Panc1 (cell line): Measurements from ENCODE around the gene USH2A. TPM values are rescaled to one million over a fixed set of nuclear protein-coding genes. Genes with fewer than 3 reads are reported as not detected.

Experiments
- ATAC-seq: fragments of 200-7000 bp; cut with Tn5 transposase; 2 replicates; pipeline ENCODE4 v1.9.1; 2020; ENCODE audit warnings: mild to moderate bottlenecking, moderate library complexity
- BruUV-seq: library from RNA; stranded (reverse); fragments of 400-500 nt; replicated peaks from 2 replicates; lab custom pipeline; 2021; lab: Mats Ljungman, UMichigan
- CTCF ChIA-PET: fragments of 300-600 bp; sonication (Branson Sonifier 250); formaldehyde crosslinking; loops from one replicate; lab custom pipeline; 2022; ENCODE audit warnings: antibody characterized with exemption; lab: Charles Lee
- POLR2A ChIA-PET: fragments of 300-600 bp; sonication (Branson Sonifier 250); formaldehyde crosslinking; loops from one replicate; lab custom pipeline; 2022; ENCODE audit warnings: antibody characterized with exemption; lab: Charles Lee
- DNase-seq: peaks from one replicate; pipeline ENCODE4 v3.0.0-alpha.2; 2010; ENCODE audit warnings: low read depth, low spot score
- H3K27ac ChIP-seq: 2 replicates; pipeline ENCODE4 v1.5.1; 2011; ENCODE audit warnings: mild to moderate bottlenecking, low read length, inconsistent platforms
- H3K27me3 ChIP-seq: fragments of 200-500 bp; sonication (Bioruptor generic); 2 replicates; pipeline ENCODE4 v1.6.0; 2014; ENCODE audit warnings: low read length, inconsistent platforms; ENCODE audit not compliant: control insufficient read depth, insufficient read depth
- H3K36me3 ChIP-seq: fragments of 200-500 bp; sonication (Bioruptor generic); 2 replicates; pipeline ENCODE4 v1.5.1; 2014; ENCODE audit warnings: inconsistent platforms, mild to moderate bottlenecking, low read length, moderate library complexity; ENCODE audit not compliant: control insufficient read depth, insufficient read depth
- H3K4me1 ChIP-seq: 2 replicates; pipeline ENCODE4 v1.5.1; 2011; ENCODE audit warnings: inconsistent platforms, mild to moderate bottlenecking, low read length, moderate library complexity; ENCODE audit not compliant: control insufficient read depth, insufficient read depth
- H3K4me3 ChIP-seq, 2 experiments: 2 replicates each; pipeline ENCODE4 v1.5.1; 2011 to 2012; ENCODE audit warnings: low read depth in 2 of 2, low read length in 2 of 2, mild to moderate bottlenecking in 2 of 2, inconsistent platforms in 1 of 2, moderate library complexity in 1 of 2
- H3K9me3 ChIP-seq: fragments of 200-500 bp; sonication (Bioruptor generic); 2 replicates; pipeline ENCODE4 v1.5.1; 2014; ENCODE audit warnings: low read depth, mild to moderate bottlenecking, inconsistent platforms, low read length, moderate library complexity; ENCODE audit not compliant: control insufficient read depth, insufficient read depth
- POLR2AphosphoS5 ChIP-seq: IDR thresholded peaks from 2 replicates; pipeline ENCODE4 v1.6.1; 2012; ENCODE audit warnings: mild to moderate bottlenecking, low read depth, low read length, moderate library complexity
- REST ChIP-seq, 2 experiments: IDR thresholded peaks; 2 replicates each; pipeline ENCODE4 v1.6.1; 2011 to 2012; ENCODE audit warnings: low read depth in 2 of 2, control low read depth in 1 of 2, low read length in 1 of 2, mild to moderate bottlenecking in 1 of 2, moderate library complexity in 1 of 2; ENCODE audit not compliant: insufficient read depth in 1 of 2
- SIN3A ChIP-seq: IDR thresholded peaks from 2 replicates; pipeline ENCODE4 v1.6.1; 2012; ENCODE audit warnings: low read depth, mild to moderate bottlenecking, low read length, moderate library complexity, borderline replicate concordance; ENCODE audit not compliant: insufficient read depth
- TCF7L2 ChIP-seq: IDR thresholded peaks from 2 replicates; pipeline ENCODE4 v1.6.1; 2011; ENCODE audit warnings: mild to moderate bottlenecking, low read depth, low read length, inconsistent platforms
- in situ Hi-C: cut with HindIII; loops from 2 replicates; pipeline ENCODE4 v1.10.0; 2016; ENCODE audit warnings: low sequenced_read_pairs, low pct_unique_long_range_greater_than_20kb
- intact Hi-C: fragments of 100-400 bp; cut with micrococcal nuclease; formaldehyde crosslinking; loops from one replicate; pipeline ENCODE4 v1.10.0; 2022; ENCODE audit not compliant: unreplicated experiment
- total RNA-seq: library from RNA; stranded (reverse); gene quantifications from one replicate; pipeline ENCODE4 v1.2.1, GENCODE V29; 2021; ENCODE audit not compliant: unreplicated experiment
- TF ChIP-seq, protein P1 (sequence below): fragments of 450-650 bp; IDR thresholded peaks from 2 replicates; pipeline ENCODE4 v1.5.1; 2017; ENCODE audit warnings: mild to moderate bottlenecking

The USH2A gene
- total RNA-seq, 1 experiment from 2014 or later: not detected

DNA sequence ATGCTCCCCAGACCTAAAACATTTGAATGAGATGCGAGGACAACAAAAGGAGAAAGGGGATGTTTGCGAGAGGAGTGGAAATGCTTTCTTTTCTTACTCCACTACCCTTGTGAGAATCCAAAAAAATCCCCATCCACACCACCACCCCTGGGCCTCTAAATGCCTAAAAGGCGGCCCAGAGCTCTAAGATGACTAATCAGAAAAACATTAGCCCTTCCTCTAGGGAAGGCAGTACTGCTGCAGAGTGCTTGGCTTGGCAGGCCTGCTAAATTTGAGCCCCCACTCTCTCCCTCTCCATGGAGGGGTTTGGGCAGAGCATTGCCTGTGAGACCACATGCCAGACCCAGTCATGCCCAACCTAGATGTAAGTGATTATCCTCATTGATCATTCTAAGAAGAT lies 347.9 kb downstream of the USH2A start:
- in situ Hi-C loops (no loop called here), intact Hi-C loops (loop anchor here (2.0 kb wide), 1 partner anchor 19 kb away; no protein-coding TSS in a partner anchor)
- TF ChIP-seq REST (IDR thresholded peaks at IDR 0.05; ENCODE audit: insufficient read depth in 1 of 2, low read depth in 2 of 2, low read length in 1 of 2) (no peak), SIN3A (no peak), POLR2AphosphoS5 (no peak), TCF7L2 (no peak)
- TF ChIP-seq, protein P1, sequence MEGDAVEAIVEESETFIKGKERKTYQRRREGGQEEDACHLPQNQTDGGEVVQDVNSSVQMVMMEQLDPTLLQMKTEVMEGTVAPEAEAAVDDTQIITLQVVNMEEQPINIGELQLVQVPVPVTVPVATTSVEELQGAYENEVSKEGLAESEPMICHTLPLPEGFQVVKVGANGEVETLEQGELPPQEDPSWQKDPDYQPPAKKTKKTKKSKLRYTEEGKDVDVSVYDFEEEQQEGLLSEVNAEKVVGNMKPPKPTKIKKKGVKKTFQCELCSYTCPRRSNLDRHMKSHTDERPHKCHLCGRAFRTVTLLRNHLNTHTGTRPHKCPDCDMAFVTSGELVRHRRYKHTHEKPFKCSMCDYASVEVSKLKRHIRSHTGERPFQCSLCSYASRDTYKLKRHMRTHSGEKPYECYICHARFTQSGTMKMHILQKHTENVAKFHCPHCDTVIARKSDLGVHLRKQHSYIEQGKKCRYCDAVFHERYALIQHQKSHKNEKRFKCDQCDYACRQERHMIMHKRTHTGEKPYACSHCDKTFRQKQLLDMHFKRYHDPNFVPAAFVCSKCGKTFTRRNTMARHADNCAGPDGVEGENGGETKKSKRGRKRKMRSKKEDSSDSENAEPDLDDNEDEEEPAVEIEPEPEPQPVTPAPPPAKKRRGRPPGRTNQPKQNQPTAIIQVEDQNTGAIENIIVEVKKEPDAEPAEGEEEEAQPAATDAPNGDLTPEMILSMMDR: no peak
- DNase-seq: no peak
- H3K27ac ChIP-seq: no peak overlapping the region
- no TSS peak for BruUV-seq
- H3K9me3 ChIP-seq: no peaks in the 10 kb centered on the region
- POLR2A ChIA-PET: no interaction called here
- no peaks in the 10 kb centered on the region for H3K36me3 ChIP-seq
- H3K4me1 ChIP-seq: no peaks in the 10 kb centered on the region
- no peaks in the 10 kb centered on the region for H3K27me3 ChIP-seq
- ATAC-seq: no peak
- CTCF ChIA-PET: no interaction called here
- no peak overlapping the region for H3K4me3 ChIP-seq

GRCh38 chr1:216073793-216074595 lies 349.3 kb downstream of the USH2A start:
- Histone ChIP-seq H3K4me1 (no peaks in the 10 kb centered on the region), H3K27ac (no peak overlapping the region), H3K4me3 (no peak overlapping the region), H3K36me3 (no peaks in the 10 kb centered on the region), H3K9me3 (no peaks in the 10 kb centered on the region; the same call in 1 of the 2 replicates), H3K27me3 (no peaks in the 10 kb centered on the region)
- ChIA-PET POLR2A (no interaction called here), CTCF (no interaction called here)
- no TSS peak for BruUV-seq
- DNase-seq: no peak
- in situ Hi-C loops (no loop called here), intact Hi-C loops (loop anchor here (2.0 kb wide), 1 partner anchor 21 kb away; no protein-coding TSS in a partner anchor)
- ATAC-seq: no peak
- TF ChIP-seq SIN3A: no peak
- TF ChIP-seq REST (IDR thresholded peaks at IDR 0.05; ENCODE audit: insufficient read depth in 1 of 2, low read depth in 2 of 2, low read length in 1 of 2): no peak
- TF ChIP-seq TCF7L2: no peak
- no peak for TF ChIP-seq POLR2AphosphoS5
- TF ChIP-seq, protein P1: no peak
